GM18858 (cell line): ENCODE measurements around the gene DCAF4.
"Not testable (repeated sequence)": the region's sequence is repeated elsewhere in the genome, so short reads cannot be mapped to it uniquely, and the experiment has no call there.

Source experiments
- ATAC-seq: cut with Tn5 transposase; IDR thresholded peaks from one replicate; pipeline ENCODE4 v1.9.1; 2021; ENCODE audit not compliant: unreplicated experiment

The DCAF4 gene

DNA sequence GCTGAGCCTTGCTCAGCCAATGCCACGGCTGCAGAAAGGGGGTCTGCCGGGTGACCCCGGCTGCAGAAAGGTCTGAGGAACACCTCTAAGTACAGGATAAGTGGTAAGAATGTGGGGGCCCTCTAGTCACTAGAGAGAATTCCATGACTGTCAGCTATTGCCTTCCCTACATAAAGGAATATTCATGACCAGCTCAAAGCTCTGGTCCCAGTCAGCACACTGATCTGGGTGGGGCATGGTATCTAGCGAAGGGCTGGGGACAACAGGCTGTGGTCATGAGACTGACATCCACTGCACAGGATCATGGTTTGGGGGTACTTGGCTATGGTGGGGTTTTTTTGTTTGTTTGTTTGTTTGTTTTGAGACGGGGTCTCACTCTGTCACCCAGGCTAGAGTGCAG lies 42.1 kb downstream of the DCAF4 start:
- no peak for ATAC-seq

DNA sequence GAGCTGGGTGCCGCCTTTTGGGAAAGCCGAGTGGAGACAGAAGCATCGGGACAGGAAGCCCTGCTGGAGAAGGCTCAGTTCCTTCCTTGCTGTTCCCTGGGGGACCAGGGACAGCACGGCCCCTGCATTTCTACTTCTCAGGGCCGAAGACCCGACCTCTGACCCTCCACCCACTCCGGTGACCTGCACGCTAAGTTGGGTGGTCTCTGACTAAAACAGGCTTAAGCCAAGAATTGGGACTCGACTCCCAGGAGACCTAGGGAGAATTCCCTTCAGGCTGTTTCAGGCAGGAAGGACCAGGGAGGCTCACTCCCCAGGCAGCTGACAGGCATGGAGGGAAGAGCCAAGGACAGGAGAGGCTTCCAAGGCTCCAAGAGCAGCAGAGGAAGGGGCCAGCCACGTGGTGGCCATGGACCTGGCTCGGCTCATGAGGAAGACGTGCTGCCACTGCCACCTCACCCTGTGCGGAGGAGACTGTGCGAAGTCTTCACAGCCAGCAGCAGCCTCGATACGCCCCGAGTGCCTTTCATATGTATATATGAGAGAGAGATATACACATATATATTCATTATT lies 43.9 kb downstream of the DCAF4 start:
- no peak for ATAC-seq

DNA sequence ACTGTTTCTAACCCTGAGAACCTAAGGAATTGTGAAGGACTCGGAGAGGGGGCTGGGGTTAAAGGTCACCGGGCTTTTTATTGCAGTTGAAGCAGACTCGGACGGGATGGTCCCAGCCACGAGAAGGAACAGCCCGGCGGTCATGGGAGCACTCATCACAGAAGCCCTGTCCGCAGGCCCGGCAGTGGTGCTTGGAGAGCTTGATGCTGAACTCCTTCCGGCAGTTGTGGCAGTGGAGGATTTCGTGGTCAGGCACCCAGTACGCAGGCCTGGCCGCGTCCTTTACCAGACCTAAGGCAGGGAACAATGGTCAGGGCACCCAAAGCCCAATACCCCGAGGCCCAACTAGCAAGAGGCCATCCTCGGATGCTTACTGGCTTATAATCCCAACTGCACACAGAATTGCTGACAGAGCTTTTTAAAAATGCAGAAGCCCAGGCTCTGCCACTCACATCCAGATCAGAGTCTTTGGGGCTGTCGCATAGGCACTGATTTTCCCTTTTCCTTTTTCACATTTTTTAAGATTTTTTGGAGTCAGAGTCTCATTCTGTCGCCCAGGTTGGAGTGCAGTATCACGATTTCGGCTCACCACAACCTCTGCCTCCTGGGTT lies 44.7 kb downstream of the DCAF4 start:
- ATAC-seq, result no peak

DNA sequence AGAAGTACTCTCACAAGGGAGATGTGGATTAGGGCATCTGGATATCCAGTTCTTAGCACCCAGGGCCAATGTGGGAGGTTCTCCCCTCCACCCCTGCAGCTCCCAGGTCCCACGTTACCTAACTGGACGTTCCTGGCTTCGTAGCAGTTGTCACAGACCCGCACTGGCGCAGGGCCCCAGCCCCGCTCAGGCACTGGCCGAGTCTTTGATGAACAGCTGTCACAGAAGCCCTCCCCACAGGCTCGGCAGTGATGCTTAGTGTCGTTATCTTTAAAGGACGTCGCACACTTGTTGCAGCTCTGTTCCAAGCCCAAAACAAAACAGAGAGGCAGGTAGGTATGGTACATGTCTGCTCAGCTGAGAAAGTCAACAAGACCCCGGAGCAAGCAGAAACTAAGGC lies 48.4 kb downstream of the DCAF4 start:
- ATAC-seq, result no peak

DNA sequence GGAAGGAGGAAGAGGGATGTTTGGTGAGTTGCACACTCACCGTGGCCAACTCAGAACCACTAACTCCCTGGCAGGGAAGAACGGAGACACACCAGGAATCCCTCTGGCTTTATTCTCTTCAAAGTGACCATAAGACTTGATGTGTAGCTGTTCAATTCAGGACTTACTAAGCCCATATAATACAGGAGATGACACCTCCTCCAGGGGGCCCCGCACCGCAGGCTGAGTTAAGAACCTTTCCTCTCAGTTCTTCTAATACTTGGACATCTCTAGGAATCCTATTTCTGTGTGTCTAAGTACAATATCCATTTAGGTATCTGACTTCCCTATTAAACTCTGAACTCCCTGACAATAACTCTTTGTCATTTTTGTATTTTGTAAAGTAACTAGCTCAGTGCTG lies 49.5 kb downstream of the DCAF4 start:
- ATAC-seq, result no peak

DNA sequence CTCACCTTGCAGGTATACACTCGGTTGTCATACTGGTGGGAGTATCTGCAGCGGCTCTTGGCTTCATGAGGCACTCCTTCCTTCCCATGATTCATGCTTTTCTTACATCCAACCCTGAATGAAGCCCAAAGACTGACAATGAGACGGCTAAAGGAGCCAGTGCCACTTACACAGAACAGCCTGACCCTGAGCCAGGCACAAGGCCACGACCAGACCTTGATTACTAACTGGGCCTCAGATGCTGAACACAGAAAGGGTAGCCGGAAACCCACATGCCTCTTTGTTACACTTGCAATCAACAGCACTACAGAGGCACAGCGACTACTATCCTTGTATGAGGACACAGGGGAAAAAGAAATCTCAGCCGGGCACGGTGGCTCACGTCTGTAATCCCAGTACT lies 52.6 kb downstream of the DCAF4 start:
- no peak for ATAC-seq

DNA sequence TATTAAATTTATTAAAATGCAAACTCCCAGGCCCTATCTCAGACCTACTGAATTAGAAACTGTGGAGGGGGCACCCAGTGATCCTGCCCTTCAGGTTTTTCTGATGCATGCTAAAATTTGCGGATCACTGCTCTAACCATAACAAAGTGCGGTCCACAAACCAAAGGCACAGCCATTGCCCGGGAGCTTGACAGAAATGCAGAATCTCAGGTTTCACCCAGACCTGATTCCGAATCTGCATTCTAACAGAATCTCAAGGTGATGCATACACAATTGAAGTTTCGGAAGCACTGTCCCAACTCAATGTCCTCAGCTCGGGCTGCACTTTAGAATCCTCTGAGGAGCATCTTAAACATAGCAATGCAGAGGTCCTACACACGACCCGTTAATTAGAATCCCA lies 54.6 kb downstream of the DCAF4 start:
- no peak for ATAC-seq

DNA sequence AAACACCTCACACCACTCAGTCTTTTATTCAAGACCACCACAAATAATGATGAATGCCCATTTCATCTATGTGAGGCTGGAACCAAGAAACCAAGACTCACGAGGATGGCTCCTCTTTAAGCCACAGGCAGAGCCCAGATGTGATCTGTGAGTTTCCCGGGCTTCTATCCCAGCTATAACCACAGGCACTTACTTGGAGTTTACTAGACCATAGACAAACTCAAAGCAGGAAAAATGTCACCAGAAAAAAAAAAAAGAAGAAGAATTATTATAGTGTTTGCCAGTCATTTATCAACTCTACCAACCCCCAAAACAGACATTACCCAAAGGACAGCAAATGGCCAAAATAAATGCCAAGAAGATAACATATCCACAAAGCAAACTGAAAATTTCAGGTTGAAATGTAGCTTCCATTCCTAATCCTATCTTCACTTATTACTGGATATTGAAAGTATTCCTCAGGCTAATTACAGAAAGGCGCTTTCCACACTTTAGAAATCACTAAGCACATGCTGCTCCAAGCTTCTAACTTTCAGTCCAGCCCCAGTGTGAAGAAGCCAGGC lies 56.0 kb downstream of the DCAF4 start:
- no peak for ATAC-seq

DNA sequence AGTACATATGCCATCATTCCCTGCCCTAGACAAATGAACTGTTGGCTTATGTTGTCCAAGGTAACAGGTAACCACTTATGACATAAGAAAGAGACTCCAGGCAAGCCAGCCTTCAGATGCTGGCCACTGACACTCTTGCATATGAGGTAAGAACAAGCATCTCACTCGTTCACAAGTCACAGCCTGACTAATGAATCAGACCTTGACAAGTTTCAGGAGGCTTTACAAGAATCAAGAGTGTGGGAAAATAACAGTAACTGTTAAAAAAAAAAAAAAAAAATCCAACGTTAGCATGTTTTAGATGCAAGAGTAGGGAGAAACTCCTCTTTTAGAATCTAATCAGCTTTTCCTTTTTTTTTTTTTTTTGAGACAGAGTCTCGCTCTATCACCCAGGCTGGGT lies 60.0 kb downstream of the DCAF4 start:
- ATAC-seq, result no peak

DNA sequence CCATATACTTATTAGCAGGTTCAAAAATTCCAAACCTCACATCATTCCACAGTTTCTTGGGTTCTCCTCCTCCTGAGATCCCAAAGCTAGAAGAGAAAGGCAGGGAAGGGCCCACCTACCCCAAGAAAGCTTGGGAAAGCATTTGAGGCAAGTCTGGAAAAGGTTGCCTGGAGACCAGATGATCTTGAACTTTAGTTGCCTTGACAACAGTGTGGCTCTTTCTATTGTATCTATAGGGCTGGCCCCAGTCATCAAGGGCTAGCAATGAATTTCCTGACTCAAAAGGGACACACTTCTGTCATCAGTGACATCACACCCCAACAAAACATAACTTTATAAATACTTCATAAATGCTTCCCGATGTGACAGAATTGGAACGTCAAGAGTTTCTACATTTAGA lies 60.6 kb downstream of the DCAF4 start:
- no peak for ATAC-seq

DNA sequence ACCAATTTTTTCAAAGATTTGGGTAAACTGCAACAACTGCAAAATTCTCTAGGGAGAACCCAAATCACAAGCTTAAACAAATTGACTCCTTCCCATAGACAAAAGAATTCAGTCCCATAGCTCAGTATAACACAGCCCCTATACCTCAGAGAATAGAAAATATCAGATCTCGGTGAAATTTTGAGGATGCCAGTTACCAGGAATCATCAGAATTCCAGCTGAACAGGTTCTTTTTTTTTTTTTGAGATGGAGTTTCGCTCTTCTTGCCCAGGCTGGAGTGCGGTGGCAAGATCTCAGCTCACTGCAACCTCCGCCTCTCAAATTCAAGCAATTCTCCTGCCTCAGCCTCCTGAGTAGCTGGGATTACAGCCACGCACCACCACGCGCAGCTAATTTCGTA lies 63.9 kb downstream of the DCAF4 start:
- ATAC-seq, result no peak

DNA sequence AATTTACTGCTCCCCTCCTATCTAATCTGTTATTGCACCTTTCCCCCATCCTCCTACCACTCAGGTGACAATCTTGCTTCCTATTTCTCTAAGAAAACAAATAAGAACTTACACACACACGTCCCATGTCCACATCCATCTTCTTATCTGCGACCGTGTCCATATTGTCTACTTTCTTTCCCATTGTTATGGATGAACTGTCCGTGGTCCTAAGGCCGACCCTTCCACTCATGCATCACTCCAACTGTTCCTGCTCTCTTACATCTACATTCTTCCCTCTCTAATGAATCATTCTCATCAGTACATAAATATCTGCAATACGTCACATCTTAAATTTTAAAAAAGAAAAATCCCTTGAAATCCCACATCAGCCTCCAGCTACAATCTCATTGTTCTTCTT lies 70.7 kb downstream of the DCAF4 start:
- ATAC-seq, result no peak

DNA sequence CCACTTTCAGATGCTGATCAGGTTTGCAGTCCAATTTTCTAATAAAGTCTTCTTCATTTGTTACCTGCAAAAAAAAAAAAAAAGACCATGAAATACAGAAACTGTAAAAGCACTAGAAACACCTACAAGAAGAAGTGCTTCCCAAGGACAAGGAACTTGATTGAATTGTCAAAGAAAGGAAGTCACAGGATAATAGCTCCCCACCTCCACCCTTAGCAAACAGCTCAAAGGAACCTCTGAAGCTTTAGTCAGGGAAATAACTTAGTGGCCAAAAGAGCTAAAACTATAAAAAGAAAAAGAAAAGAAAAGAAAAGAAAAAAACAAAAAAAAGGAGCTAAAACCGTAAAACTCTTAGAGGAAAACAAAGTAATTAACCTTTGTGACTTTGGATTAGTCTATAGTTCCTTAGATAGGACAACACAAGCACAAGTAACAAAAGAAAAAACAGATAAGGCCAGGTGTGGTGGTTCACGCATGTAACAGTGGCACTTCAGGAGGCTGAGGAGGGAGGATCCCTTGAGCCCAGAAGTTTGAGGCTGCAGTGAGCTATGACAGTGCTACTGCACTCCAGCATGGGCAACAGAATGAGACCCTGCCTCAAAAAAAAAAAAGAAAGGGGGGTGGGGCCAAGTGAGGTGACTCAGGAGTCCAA lies 72.1 kb downstream of the DCAF4 start:
- no peak for ATAC-seq

DNA sequence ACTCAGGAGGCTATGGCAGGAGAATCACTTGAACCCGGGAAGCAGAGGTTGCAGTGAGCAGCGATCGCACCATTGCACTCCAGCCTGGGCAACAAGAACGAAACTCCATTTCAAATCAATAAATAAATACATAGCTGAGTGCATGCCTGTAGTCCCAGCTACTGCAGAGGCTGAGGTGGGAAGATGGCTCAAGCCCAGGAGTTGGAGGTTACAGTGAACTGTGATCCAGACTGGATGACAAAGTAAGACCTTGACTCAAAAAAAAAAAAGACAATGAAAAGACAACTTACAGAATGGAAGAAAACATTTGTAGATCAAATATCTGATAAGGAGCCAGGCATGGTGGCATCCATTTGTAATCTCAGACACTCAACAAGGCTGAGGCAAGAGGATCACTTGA lies 73.1 kb downstream of the DCAF4 start:
- no peak for ATAC-seq

DNA sequence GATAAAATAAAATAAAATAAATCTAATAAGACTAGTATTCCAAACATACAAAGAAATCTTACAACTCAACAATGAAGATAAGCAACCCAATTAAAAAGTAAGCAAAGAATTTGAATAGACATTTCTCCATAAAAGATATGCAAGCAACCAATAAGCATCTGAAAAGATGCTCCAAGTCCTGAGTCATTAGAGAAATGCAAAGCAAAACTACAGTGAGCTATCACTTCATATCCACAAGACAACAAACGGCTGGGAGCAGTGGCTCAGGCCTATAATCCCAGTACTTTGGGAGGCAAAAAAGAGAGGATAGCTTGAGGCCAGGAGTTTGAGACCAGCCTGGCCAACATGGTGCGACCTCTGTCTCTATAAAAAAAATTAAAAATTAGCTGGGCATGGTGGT lies 73.8 kb downstream of the DCAF4 start:
- no peak for ATAC-seq

DNA sequence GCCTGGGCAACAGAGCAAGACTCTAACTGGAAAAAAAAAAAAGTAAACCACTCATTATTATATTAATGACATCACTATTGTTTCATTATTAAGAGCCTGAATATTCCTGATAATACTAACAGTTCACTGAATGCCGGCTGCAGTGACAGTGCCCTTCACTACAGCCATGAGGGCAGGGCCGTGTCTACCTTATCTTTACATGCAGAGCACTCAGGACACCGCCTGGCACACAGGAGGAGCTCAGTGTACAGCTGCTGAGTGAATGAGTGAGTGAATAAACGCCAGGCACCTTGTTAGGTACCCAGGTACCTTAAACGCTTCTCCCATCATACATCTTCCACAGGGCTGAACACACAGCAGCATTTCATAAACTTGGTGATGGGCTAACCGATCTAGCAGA lies 77.4 kb downstream of the DCAF4 start:
- no peak for ATAC-seq

DNA sequence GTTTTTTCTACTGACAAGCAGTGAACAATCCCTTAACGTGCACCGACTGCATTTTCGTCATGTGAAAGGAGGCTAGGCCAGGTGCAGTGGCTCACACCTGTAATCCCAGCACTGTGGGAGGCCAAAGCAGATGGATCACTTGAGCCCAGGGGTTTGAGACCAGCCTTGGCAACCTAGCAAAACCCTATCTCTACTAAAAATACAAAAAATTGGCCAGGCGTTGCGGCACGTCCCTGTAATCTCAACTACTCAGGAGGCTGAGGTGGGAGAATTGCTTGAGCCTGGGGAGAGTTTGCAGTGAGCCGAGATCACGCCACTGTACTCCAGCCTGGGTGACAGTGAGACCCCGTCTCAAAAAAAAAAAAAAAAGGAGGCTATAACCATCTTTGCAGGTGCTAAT lies 78.4 kb downstream of the DCAF4 start:
- not testable (repeated sequence) for ATAC-seq

DNA sequence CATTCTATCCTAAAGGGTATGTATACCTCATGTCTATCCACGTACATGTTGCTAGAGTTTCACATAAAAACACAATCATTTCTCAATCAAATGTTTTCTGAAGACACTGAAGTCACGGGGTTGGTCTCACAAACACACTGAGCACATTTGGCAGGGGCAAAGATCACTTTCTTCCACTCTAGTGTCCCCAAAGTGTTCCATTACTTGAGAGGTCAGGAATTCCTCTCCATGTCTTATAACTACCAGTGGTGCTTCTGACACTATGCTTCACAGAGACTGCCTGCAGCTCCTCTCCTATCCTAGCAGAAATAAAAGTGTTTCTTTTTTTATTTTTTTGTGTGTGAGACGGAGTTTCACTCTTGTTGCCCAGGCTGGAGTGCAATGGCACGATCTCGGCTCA lies 81.6 kb downstream of the DCAF4 start:
- no peak for ATAC-seq

DNA sequence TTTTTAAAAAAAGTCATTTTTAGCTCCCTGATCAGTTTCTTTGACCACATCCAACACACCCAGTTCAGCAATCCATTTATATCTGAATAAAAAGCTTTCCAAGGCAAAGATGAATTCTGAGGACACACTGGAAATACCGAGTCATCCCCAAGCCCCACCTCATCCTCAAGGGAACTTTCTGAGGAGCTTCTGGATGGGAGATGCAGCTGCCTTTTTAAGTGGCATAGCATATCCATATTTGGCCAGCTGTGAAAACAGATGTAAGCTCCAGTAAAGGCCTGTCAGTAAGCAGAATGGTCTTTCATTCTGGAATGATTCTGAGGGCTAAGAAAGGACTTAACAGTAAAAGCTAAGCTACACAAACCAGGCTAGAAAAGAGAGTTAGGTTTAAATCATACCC lies 82.2 kb downstream of the DCAF4 start:
- ATAC-seq, result no peak
